ENCODE results near the gene HFE.
"Not testable (repeated sequence)": the region's sequence is repeated elsewhere in the genome, so short reads cannot be mapped to it uniquely, and the experiment has no call there.

Gene HFE

DNA sequence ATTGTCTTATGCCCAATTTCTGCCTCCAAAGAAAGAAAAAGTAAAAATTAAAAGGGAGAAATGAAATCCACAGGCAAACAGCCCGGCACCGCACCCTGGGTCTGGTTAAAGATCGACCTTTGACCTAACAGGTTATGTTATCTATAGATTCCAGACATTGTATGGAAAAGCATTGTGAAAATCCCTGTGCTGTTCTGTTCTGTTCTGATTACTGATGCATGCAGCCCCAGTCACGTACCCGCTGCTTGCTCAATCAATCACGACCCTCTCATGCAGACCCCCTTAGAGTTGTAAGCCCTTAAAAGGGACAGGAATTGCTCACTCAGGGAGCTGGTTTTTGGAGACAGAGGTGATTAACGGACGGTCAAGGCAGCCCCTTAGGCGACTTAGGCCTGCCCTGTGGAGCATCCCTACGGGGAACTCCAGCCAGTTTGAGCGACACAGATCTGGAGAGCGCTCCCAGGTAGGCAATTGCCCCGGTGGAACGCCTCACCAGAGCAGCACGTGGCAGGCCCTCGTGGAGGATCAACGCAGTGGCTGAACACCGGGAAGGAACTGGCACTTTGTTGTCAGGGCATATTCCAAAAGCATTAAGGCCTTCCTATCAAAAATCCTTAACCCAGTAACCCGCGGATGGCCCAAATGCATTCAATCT, 12.0 kb upstream of the HFE start:
- Histone ChIP-seq H3K27me3 (ENCODE audit: insufficient read depth, poor library complexity, severe bottlenecking) (no peaks in the 10 kb centered on the region), H3K4me3 (replicated peaks; ENCODE audit: insufficient read depth, low read length) (no peak overlapping the region), H3K27ac (replicated peaks) (no peak overlapping the region)
- DNase-seq (ENCODE audit: low read depth in 1 of 2, low spot score in 1 of 2) = no peak
- TF ChIP-seq SPI1 (IDR thresholded peaks at IDR 0.05; ENCODE audit: borderline replicate concordance, low read depth) = no peak
- TF ChIP-seq POLR2AphosphoS5 (IDR thresholded peaks at IDR 0.05; ENCODE audit: low read depth) = no peak
- TF ChIP-seq, protein P1, sequence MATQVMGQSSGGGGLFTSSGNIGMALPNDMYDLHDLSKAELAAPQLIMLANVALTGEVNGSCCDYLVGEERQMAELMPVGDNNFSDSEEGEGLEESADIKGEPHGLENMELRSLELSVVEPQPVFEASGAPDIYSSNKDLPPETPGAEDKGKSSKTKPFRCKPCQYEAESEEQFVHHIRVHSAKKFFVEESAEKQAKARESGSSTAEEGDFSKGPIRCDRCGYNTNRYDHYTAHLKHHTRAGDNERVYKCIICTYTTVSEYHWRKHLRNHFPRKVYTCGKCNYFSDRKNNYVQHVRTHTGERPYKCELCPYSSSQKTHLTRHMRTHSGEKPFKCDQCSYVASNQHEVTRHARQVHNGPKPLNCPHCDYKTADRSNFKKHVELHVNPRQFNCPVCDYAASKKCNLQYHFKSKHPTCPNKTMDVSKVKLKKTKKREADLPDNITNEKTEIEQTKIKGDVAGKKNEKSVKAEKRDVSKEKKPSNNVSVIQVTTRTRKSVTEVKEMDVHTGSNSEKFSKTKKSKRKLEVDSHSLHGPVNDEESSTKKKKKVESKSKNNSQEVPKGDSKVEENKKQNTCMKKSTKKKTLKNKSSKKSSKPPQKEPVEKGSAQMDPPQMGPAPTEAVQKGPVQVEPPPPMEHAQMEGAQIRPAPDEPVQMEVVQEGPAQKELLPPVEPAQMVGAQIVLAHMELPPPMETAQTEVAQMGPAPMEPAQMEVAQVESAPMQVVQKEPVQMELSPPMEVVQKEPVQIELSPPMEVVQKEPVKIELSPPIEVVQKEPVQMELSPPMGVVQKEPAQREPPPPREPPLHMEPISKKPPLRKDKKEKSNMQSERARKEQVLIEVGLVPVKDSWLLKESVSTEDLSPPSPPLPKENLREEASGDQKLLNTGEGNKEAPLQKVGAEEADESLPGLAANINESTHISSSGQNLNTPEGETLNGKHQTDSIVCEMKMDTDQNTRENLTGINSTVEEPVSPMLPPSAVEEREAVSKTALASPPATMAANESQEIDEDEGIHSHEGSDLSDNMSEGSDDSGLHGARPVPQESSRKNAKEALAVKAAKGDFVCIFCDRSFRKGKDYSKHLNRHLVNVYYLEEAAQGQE (IDR thresholded peaks at IDR 0.05; ENCODE audit: insufficient replicate concordance, low read depth) = no peak
- no peak for TF ChIP-seq GABPA (IDR thresholded peaks at IDR 0.05; ENCODE audit: low read depth)
- TF ChIP-seq, protein P2, sequence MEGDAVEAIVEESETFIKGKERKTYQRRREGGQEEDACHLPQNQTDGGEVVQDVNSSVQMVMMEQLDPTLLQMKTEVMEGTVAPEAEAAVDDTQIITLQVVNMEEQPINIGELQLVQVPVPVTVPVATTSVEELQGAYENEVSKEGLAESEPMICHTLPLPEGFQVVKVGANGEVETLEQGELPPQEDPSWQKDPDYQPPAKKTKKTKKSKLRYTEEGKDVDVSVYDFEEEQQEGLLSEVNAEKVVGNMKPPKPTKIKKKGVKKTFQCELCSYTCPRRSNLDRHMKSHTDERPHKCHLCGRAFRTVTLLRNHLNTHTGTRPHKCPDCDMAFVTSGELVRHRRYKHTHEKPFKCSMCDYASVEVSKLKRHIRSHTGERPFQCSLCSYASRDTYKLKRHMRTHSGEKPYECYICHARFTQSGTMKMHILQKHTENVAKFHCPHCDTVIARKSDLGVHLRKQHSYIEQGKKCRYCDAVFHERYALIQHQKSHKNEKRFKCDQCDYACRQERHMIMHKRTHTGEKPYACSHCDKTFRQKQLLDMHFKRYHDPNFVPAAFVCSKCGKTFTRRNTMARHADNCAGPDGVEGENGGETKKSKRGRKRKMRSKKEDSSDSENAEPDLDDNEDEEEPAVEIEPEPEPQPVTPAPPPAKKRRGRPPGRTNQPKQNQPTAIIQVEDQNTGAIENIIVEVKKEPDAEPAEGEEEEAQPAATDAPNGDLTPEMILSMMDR (IDR thresholded peaks at IDR 0.05; ENCODE audit: insufficient read depth, low read length) = no peak

DNA sequence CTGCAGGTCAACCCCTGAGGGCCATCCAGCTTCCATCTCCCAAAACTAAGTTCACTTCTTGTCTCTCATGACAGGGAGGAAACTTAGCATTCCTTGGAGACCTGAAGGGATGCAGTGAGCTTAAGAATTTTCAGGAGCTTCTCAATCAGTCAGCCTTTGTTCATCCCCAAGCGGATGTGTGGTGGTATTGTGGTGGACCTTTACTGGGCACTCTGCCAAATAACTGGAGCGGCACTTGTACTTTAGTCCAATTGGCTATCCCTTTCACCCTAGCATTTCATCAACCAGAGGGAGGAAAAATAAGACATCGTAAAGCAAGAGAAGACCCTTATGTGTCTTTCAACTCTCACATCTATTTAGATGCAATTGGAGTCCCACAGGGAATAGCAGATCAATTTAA, 9.2 kb upstream of the HFE start:
- H3K27ac ChIP-seq (replicated peaks); DNase-seq (ENCODE audit: low read depth in 1 of 2, low spot score in 1 of 2); H3K4me3 ChIP-seq (replicated peaks; ENCODE audit: insufficient read depth, low read length); H3K27me3 ChIP-seq (ENCODE audit: insufficient read depth, poor library complexity, severe bottlenecking): not testable (repeated sequence)

DNA sequence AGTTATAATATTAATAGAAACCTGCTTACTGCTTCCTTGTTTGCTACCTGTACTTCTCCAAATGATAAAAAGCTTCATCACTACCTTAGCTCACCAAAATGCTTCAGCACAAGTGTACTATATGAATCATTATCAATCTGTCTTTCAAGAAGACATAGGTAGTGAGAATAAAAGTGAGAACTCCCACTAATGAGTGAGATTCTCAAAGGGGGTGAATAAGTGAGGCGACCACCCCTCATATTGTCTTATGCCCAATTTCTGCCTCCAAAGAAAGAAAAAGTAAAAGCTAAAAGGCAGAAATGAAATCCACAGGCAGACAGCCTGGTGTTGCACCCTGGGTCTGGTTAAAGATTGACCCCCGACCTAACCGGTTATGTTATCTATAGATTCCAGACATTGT, 6.1 kb upstream of the HFE start:
- DNase-seq (ENCODE audit: low read depth in 1 of 2, low spot score in 1 of 2); H3K4me3 ChIP-seq (replicated peaks; ENCODE audit: insufficient read depth, low read length); H3K27ac ChIP-seq (replicated peaks); H3K27me3 ChIP-seq (ENCODE audit: insufficient read depth, poor library complexity, severe bottlenecking): not testable (repeated sequence)

DNA sequence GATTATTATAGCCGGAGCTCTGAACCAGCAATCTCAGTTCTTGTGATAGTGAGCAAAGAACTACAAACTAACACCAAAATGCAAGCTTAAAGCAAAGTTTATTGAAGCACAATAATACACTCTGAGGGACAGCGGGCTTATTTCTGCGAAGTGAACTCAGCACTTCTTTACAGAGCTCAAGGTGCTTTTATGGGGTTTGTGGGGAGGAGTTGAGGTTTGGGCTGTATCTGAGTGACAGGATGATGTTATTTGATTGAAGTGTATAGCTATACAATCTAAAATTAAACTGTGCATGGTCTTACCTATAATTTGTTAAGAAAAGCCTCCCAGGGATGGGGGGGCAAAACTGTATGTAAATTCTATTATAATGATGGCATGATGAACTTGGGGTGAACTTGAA, 1.0 kb upstream of the HFE start:
- H3K27me3 ChIP-seq (ENCODE audit: insufficient read depth, poor library complexity, severe bottlenecking) = no peaks in the 10 kb centered on the region
- no peak for DNase-seq (ENCODE audit: low read depth in 1 of 2, low spot score in 1 of 2)
- H3K27ac ChIP-seq (replicated peaks) = no peak overlapping the region
- H3K4me3 ChIP-seq (replicated peaks; ENCODE audit: insufficient read depth, low read length) = no peak overlapping the region
- TF ChIP-seq, protein P2 (IDR thresholded peaks at IDR 0.05; ENCODE audit: insufficient read depth, low read length) = no peak

DNA sequence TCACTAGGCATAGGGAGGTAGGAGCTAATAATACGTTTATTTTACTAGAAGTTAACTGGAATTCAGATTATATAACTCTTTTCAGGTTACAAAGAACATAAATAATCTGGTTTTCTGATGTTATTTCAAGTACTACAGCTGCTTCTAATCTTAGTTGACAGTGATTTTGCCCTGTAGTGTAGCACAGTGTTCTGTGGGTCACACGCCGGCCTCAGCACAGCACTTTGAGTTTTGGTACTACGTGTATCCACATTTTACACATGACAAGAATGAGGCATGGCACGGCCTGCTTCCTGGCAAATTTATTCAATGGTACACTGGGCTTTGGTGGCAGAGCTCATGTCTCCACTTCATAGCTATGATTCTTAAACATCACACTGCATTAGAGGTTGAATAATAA, 1.1 kb downstream of the HFE start:
- TF ChIP-seq POLR2AphosphoS5 (IDR thresholded peaks at IDR 0.05; ENCODE audit: low read depth) (no peak), GABPA (IDR thresholded peaks at IDR 0.05; ENCODE audit: low read depth) (no peak), SPI1 (IDR thresholded peaks at IDR 0.05; ENCODE audit: borderline replicate concordance, low read depth) (no peak)
- TF ChIP-seq, protein P2 (IDR thresholded peaks at IDR 0.05; ENCODE audit: insufficient read depth, low read length) = no peak
- TF ChIP-seq, protein P1 (IDR thresholded peaks at IDR 0.05; ENCODE audit: insufficient replicate concordance, low read depth) = no peak
- Histone ChIP-seq H3K4me3 (replicated peaks; ENCODE audit: insufficient read depth, low read length) (no peak overlapping the region), H3K27ac (replicated peaks) (no peak overlapping the region), H3K27me3 (ENCODE audit: insufficient read depth, poor library complexity, severe bottlenecking) (no peaks in the 10 kb centered on the region)
- DNase-seq (ENCODE audit: low read depth in 1 of 2, low spot score in 1 of 2) = no peak

Data from HL-60 (cell line).